ENCODE data around the gene VAV1. TPM values are rescaled to one million over a fixed set of nuclear protein-coding genes. Genes with fewer than 3 reads are reported as not detected.

VAV1 gene
- total and polyA plus RNA-seq, 9 of the 15 experiments (the other 6 are each of a cell fraction or from before 2014, with no cell fraction given) = 0.46 to 20.1 (median 11.1) TPM

GRCh38 chr19:6753178-6754031, 19.1 kb upstream of the VAV1 start (continued):
- TF ChIP-seq ZNF407 (IDR thresholded peaks at IDR 0.05; ENCODE audit: low read depth) = no peak
- TF ChIP-seq MTA2 (IDR thresholded peaks at IDR 0.05; ENCODE audit: low read depth) = no peak; the same call in 1 of the 2 replicates
- TF ChIP-seq MED1 (CRISPR knock-in tag; IDR thresholded peaks at IDR 0.05; ENCODE audit: borderline replicate concordance) = no peak
- TF ChIP-seq ZNF592 (IDR thresholded peaks at IDR 0.05) = peak; percentile 64; the same call in 1 of the 2 replicates
- TF ChIP-seq BRCA1 (IDR thresholded peaks at IDR 0.05) = no peak
- TF ChIP-seq BRCA1 (CRISPR knock-in tag; IDR thresholded peaks at IDR 0.05) = no peak
- TF ChIP-seq KLF13 (tag; IDR thresholded peaks at IDR 0.05; ENCODE audit: borderline replicate concordance, low read depth) = no peak; the same call in none of the 2 replicates
- TF ChIP-seq CCNT2 (IDR thresholded peaks at IDR 0.05; ENCODE audit: borderline replicate concordance, extremely low read depth, insufficient read length, low read depth, low read length) = peak; percentile 82
- TF ChIP-seq NFIC (IDR thresholded peaks at IDR 0.05) = peak; percentile 41
- no peak for TF ChIP-seq TSHZ1 (CRISPR knock-in tag; IDR thresholded peaks at IDR 0.05)

Measured in K562 (cell line).